Hepatocyte (in vitro differentiated cells): Measurements from ENCODE around the gene KRTAP10-1. TPM values are rescaled to one million over a fixed set of nuclear protein-coding genes. Genes with fewer than 3 reads are reported as not detected.
"Not testable (repeated sequence)": the region's sequence is repeated elsewhere in the genome, so short reads cannot be mapped to it uniquely, and the experiment has no call there.

Experiments
- DNase-seq: peaks from one replicate; pipeline ENCODE4 v3.0.0-alpha.2; 2016; ENCODE audit warnings: low spot score
- H2AFZ ChIP-seq: fragments of 200-600 bp; sonication (generic); 2 replicates; pipeline ENCODE4 v1.6.0; 2016; ENCODE audit warnings: antibody characterized with exemption, mild to moderate bottlenecking
- H3K27ac ChIP-seq: fragments of 200-600 bp; sonication (generic); 2 replicates; pipeline ENCODE4 v1.5.1; 2016; ENCODE audit warnings: mild to moderate bottlenecking
- H3K27me3 ChIP-seq: fragments of 200-600 bp; sonication (generic); 2 replicates; pipeline ENCODE4 v1.6.1; 2016
- H3K36me3 ChIP-seq: fragments of 200-600 bp; sonication (generic); replicated peaks from 2 replicates; pipeline ENCODE4 v1.5.1; 2016; ENCODE audit warnings: low read depth; ENCODE audit not compliant: insufficient read depth
- H3K4me1 ChIP-seq: fragments of 200-600 bp; sonication (generic); 2 replicates; pipeline ENCODE4 v1.5.1; 2016; ENCODE audit warnings: mild to moderate bottlenecking, moderate library complexity; ENCODE audit not compliant: insufficient read depth
- H3K4me2 ChIP-seq: fragments of 200-600 bp; sonication (generic); 2 replicates; pipeline ENCODE4 v1.6.0; 2016
- H3K4me3 ChIP-seq: fragments of 200-600 bp; sonication (generic); 2 replicates; pipeline ENCODE4 v1.5.1; 2016; ENCODE audit warnings: mild to moderate bottlenecking
- H3K79me2 ChIP-seq: fragments of 200-600 bp; sonication (generic); 2 replicates; pipeline ENCODE4 v1.6.0; 2017; ENCODE audit warnings: mild to moderate bottlenecking
- H3K9me2 ChIP-seq: fragments of 200-600 bp; sonication (generic); replicated peaks from 2 replicates; pipeline ENCODE4 v1.6.0; 2017; ENCODE audit warnings: mild to moderate bottlenecking; ENCODE audit not compliant: insufficient read depth
- H3K9me3 ChIP-seq: fragments of 200-600 bp; sonication (generic); 2 replicates; pipeline ENCODE4 v1.5.1; 2016; ENCODE audit warnings: low read depth, mild to moderate bottlenecking
- H4K20me1 ChIP-seq: fragments of 200-600 bp; sonication (generic); 2 replicates; pipeline ENCODE4 v1.6.0; 2016; ENCODE audit warnings: mild to moderate bottlenecking; ENCODE audit not compliant: insufficient read depth, poor library complexity, severe bottlenecking
- CTCF ChIP-seq: fragments of 200-600 bp; sonication (generic); IDR thresholded peaks from 2 replicates; pipeline ENCODE4 v1.5.1; 2016; ENCODE audit warnings: antibody characterized with exemption, mild to moderate bottlenecking; ENCODE audit not compliant: poor library complexity
- EZH2 ChIP-seq: fragments of 200-600 bp; sonication (generic); IDR thresholded peaks from 2 replicates; pipeline ENCODE4 v1.6.1; 2016; ENCODE audit warnings: antibody characterized with exemption, mild to moderate bottlenecking, borderline replicate concordance
- EZH2phosphoT487 ChIP-seq: fragments of 200-600 bp; sonication (generic); IDR thresholded peaks from one replicate; pipeline ENCODE4 v1.6.1; 2018; ENCODE audit warnings: antibody characterized with exemption, mild to moderate bottlenecking, low read depth, moderate library complexity; ENCODE audit not compliant: unreplicated experiment, severe bottlenecking
- WGBS: methylation state at CpG from one replicate; pipeline ENCODE4 v1.1.6; 2016; ENCODE audit warnings: low lambda C conversion rate; ENCODE audit errors: missing lambda C conversion rate; 5-methylcytosine and 5-hydroxymethylcytosine counted together
- polyA plus RNA-seq: library from polyadenylated mRNA; unstranded; fragments of >200 nt; fragmentation: Nextera tagmentation; extraction: Ambion mirVana; gene quantifications from 2 replicates; pipeline ENCODE4 v1.2.1, GENCODE V29; 2016
- total RNA-seq: library from RNA; depleted of rRNA; stranded (reverse); fragments of >200 nt; gene quantifications from 2 replicates; pipeline ENCODE4 v1.2.3, GENCODE V29; 2014

KRTAP10-1 gene
- total and polyA plus RNA-seq, 2 experiments from 2014 or later: not detected

- Histone ChIP-seq H3K79me2 (no peaks in the 10 kb centered on the region), H3K36me3 (no peaks in the 10 kb centered on the region), H3K27me3 (peaks cover 4% of the 10 kb centered on the region), H3K9me2 (no peaks in the 10 kb centered on the region), H4K20me1 (no peaks in the 10 kb centered on the region), H3K4me3 (no peak overlapping the region), H2AFZ (no peak overlapping the region), H3K27ac (no peak overlapping the region), H3K4me2 (no peak overlapping the region), H3K4me1 (no peaks in the 10 kb centered on the region), H3K9me3 (no peaks in the 10 kb centered on the region)
- WGBS: 75% methylated on average over 6 of the region's 6 CpGs
- no peak for TF ChIP-seq EZH2phosphoT487
- TF ChIP-seq CTCF: no peak
- no peak for TF ChIP-seq EZH2
- DNase-seq: no peak
Measured at GRCh38 chr21:44583800-44584147, 43.8 kb upstream of the KRTAP10-1 start.

GRCh38 chr21:44583089-44583799, 43.2 kb upstream of the KRTAP10-1 start:
- Histone ChIP-seq H3K9me2 (no peaks in the 10 kb centered on the region), H2AFZ (no peak overlapping the region), H3K27ac (no peak overlapping the region), H3K27me3 (peaks cover 4% of the 10 kb centered on the region), H3K4me3 (no peak overlapping the region), H4K20me1 (no peaks in the 10 kb centered on the region), H3K36me3 (no peaks in the 10 kb centered on the region), H3K4me1 (no peaks in the 10 kb centered on the region), H3K79me2 (no peaks in the 10 kb centered on the region), H3K4me2 (no peak overlapping the region), H3K9me3 (no peaks in the 10 kb centered on the region)
- peak; percentile 41 for DNase-seq
- 39% methylated on average over 10 of the region's 11 CpGs for WGBS
- TF ChIP-seq EZH2: no peak
- TF ChIP-seq CTCF: no peak
- no peak for TF ChIP-seq EZH2phosphoT487

- no peak overlapping the region for H2AFZ ChIP-seq
- H3K4me2 ChIP-seq: no peak overlapping the region
- TF ChIP-seq EZH2phosphoT487: no peak
- TF ChIP-seq EZH2: no peak
- no peak for TF ChIP-seq CTCF
- DNase-seq: no peak
- WGBS: 90% methylated on average over 14 of the region's 15 CpGs
- no peak overlapping the region for H3K4me3 ChIP-seq
- H3K27me3 ChIP-seq: peaks cover 4% of the 10 kb centered on the region
- H3K27ac ChIP-seq: no peak overlapping the region
- no peaks in the 10 kb centered on the region for H3K4me1 ChIP-seq
- no peaks in the 10 kb centered on the region for H3K36me3 ChIP-seq
- no peaks in the 10 kb centered on the region for H4K20me1 ChIP-seq
- H3K9me2 ChIP-seq: no peaks in the 10 kb centered on the region
- H3K79me2 ChIP-seq: no peaks in the 10 kb centered on the region
- no peaks in the 10 kb centered on the region for H3K9me3 ChIP-seq
Measured at GRCh38 chr21:44582055-44582454, 42.1 kb upstream of the KRTAP10-1 start.

- Histone ChIP-seq H3K4me3 (no peak overlapping the region), H3K4me1 (no peaks in the 10 kb centered on the region), H3K9me3 (no peaks in the 10 kb centered on the region), H3K79me2 (no peaks in the 10 kb centered on the region), H2AFZ (no peak overlapping the region), H3K27ac (no peak overlapping the region), H3K9me2 (no peaks in the 10 kb centered on the region), H3K4me2 (no peak overlapping the region), H3K36me3 (no peaks in the 10 kb centered on the region), H3K27me3 (peaks cover 4% of the 10 kb centered on the region), H4K20me1 (no peaks in the 10 kb centered on the region)
- DNase-seq: no peak
- WGBS: 96% methylated on average over 3 of the region's 3 CpGs
- TF ChIP-seq CTCF (no peak), EZH2 (no peak), EZH2phosphoT487 (no peak)
Measured at GRCh38 chr21:44581158-44581557, 41.2 kb upstream of the KRTAP10-1 start.

- H3K9me3 ChIP-seq, DNase-seq, H3K27me3 ChIP-seq, H3K79me2 ChIP-seq, H3K4me2 ChIP-seq, H3K4me1 ChIP-seq, H4K20me1 ChIP-seq, H3K4me3 ChIP-seq, H3K27ac ChIP-seq, H2AFZ ChIP-seq, H3K9me2 ChIP-seq, H3K36me3 ChIP-seq: not testable (repeated sequence)
- 78% methylated on average over 17 of the region's 19 CpGs for WGBS
Measured at GRCh38 chr21:44580231-44580821, 40.3 kb upstream of the KRTAP10-1 start, which contains the start of gene KRTAP10-5. Gene KRTAP10-5, minus strand, starts transcription at chr21:44580604. Its CDS starts 26 bp downstream, at chr21:44580578.
